HFF-Myc (cell line): ENCODE data around the gene CASTOR1.
"Not testable (repeated sequence)": the region's sequence is repeated elsewhere in the genome, so short reads cannot be mapped to it uniquely, and the experiment has no call there.

ENCODE experiments used
- DNase-seq: peaks from one replicate; pipeline ENCODE4 v3.0.0-alpha.2; 2011; ENCODE audit warnings: low read depth; ENCODE audit errors: extremely low read depth
- H3K4me3 ChIP-seq: replicated peaks from 2 replicates; pipeline ENCODE4 v1.5.1; 2011; ENCODE audit warnings: low read depth, mild to moderate bottlenecking, control low read depth, low read length
- CTCF ChIP-seq: IDR thresholded peaks from 2 replicates; pipeline ENCODE4 v1.5.1; 2012; ENCODE audit warnings: mild to moderate bottlenecking, low read depth, low read length, control low read depth; ENCODE audit errors: missing control alignments

Gene CASTOR1

GRCh38 chr22:30289141-30289979 lies at the start of gene CASTOR1:
Gene CASTOR1, minus strand, starts transcription at chr22:30289505. Its CDS starts 8 bp downstream, at chr22:30289497.
- peak within 1 kb of the TSS; percentile 59 for H3K4me3 ChIP-seq
- DNase-seq, result peak; percentile 92
- TF ChIP-seq CTCF, result no peak

GRCh38 chr22:30338802-30339201 lies 49.5 kb upstream of the CASTOR1 start:
- DNase-seq, result no peak
- no peak overlapping the region for H3K4me3 ChIP-seq
- TF ChIP-seq CTCF, result no peak

GRCh38 chr22:30338341-30338740 lies 49.0 kb upstream of the CASTOR1 start:
- DNase-seq, H3K4me3 ChIP-seq: not testable (repeated sequence)

- H3K4me3 ChIP-seq, result no peak overlapping the region
- no peak for TF ChIP-seq CTCF
- DNase-seq, result no peak
Measured at GRCh38 chr22:30337461-30337778, 48.1 kb upstream of the CASTOR1 start.

- TF ChIP-seq CTCF, result no peak
- no peak for DNase-seq
- H3K4me3 ChIP-seq, result no peak overlapping the region
Measured at GRCh38 chr22:30336752-30337460, 47.6 kb upstream of the CASTOR1 start.

GRCh38 chr22:30335236-30335635 lies 45.9 kb upstream of the CASTOR1 start:
- DNase-seq, result no peak
- no peak for TF ChIP-seq CTCF

GRCh38 chr22:30334646-30335045 lies 45.3 kb upstream of the CASTOR1 start:
- no peak for TF ChIP-seq CTCF
- DNase-seq, result no peak
- no peak overlapping the region for H3K4me3 ChIP-seq

More at GRCh38 chr22:30335236-30335635, 45.9 kb upstream of the CASTOR1 start:
- H3K4me3 ChIP-seq, result no peak overlapping the region
